HL-60/S4 treated with phorbol 12-myristate 13-acetate at 8.2 ng/mL for 4 days and 3 days (cell line): ENCODE results near the gene KLLN.
"Not testable (repeated sequence)": the region's sequence is repeated elsewhere in the genome, so short reads cannot be mapped to it uniquely, and the experiment has no call there.

Source experiments
- in situ Hi-C: fragments of 300-500 bp; cut with MboI; formaldehyde crosslinking; loops from 2 replicates; pipeline ENCODE4 v1.15.0; 2022; ENCODE audit warnings: low sequenced_read_pairs

The KLLN gene

GRCh38 chr10:87863053-87863943, at the start of gene KLLN, which contains the start of gene PTEN:
Gene KLLN, minus strand, starts transcription at chr10:87863533. Its CDS starts 1,046 bp downstream, at chr10:87862487.
Gene PTEN, plus strand, starts transcription at chr10:87863625. Its CDS starts 845 bp downstream, at chr10:87864470.
- in situ Hi-C loops = loop anchor here (25.0 kb wide), 2 partner anchors 524 to 699 kb away; no protein-coding TSS in a partner anchor

DNA sequence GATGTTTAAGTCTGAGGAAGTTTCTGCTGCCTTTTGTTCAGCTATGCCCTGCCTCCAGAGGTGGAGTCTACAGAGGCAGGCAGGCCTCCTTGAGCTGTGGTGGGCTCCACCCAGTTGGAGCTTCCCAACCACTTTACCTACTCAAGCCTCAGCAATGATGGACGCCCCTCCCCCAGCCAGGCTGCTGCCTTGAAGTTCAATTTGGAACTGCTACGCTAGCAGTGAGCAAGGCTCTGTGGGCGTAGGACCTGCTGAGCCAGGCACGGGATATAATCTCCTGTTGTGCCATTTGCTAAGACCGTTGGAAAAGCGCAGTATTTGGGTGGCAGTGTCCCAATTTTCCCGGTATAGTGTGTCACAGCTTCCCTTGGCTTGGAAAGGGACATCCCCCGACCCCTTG, 40.1 kb upstream of the KLLN start:
- in situ Hi-C loops = not testable (repeated sequence)

DNA sequence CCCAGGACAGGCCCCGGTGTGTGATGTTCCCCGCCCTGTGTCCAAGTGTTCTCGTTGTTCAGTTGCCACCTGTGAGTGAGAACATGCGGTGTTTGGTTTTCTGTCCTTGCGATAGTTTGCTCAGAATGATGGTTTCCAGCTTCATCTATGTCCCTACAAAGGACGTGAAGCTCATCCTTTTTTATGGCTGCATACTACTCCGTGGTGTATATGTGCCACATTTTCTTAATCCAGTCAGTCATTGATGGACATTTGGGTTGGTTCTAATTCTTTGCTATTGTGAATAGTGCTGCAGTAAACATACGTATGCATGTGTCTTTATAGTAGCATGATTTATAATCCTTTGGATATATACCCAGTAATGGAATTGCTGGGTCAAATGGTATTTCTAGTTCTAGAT, 34.6 kb upstream of the KLLN start:
- in situ Hi-C loops = not testable (repeated sequence)

GRCh38 chr10:87896216-87896615, 32.9 kb upstream of the KLLN start:
- in situ Hi-C loops = no loop called here

GRCh38 chr10:87895430-87895829, 32.1 kb upstream of the KLLN start:
- in situ Hi-C loops = no loop called here

- in situ Hi-C loops = no loop called here
These were observed 24.4 kb upstream of the KLLN start for GRCh38 chr10:87887548-87888289.

DNA sequence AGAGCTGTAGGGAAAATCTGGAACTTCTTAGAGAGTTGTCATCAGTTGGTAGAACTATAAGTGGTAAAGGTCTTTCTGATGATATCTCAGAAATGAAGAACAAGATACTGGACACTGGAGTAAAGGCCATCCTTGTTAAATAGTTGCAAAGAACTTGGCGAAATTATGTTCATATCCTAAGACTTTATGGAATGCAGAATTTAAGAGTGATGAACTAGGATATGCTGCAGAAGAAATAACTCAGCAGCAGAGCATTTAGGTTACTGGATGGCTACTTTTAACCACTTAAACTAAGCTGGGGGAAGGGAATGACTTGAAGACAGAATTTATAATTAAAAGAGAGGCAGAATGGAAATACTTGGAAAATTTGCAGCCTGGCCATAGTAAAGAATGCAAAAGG, 23.8 kb upstream of the KLLN start:
- in situ Hi-C loops = no loop called here

DNA sequence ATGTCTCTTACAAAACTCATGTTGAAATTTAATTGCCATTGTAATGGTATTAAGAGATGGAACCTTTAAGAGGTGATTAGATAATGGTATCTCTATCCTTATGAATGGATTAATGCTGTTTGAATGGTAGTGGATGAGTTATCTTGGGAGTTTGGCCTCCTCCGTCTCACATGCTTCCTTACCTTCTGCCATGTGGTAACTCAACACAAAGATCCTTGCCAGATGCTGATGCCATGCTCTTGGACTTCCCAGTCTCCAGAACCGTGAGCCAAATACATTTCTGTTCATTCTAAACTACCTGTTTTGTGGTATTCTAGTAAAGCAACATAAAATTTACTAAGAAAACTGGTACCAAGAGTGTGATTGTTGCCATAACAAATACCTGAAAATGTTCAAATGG, 23.3 kb upstream of the KLLN start:
- in situ Hi-C loops = no loop called here

GRCh38 chr10:87882555-87883294, 19.4 kb upstream of the KLLN start:
- in situ Hi-C loops = no loop called here

- in situ Hi-C loops = not testable (repeated sequence)
These were observed 18.2 kb upstream of the KLLN start for GRCh38 chr10:87881373-87882059.

DNA sequence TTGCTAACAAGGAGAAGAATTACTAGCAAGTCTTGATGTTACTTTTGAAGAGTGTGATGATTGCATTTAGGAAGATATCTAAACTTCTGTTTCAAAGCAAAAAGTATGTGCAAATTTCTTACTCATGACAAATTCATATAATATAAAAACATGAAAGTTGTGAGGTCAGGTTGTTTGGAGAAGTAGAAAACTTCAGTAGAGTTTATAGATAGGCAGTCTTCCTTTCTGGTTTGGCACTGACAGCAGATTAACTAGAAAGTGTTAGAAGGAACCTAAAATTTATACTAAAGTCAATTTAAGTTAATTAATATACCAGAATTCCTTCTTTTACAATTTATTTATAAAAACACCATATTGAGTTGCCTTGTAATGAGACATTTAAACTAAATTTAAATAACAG, 17.0 kb upstream of the KLLN start:
- in situ Hi-C loops = no loop called here

DNA sequence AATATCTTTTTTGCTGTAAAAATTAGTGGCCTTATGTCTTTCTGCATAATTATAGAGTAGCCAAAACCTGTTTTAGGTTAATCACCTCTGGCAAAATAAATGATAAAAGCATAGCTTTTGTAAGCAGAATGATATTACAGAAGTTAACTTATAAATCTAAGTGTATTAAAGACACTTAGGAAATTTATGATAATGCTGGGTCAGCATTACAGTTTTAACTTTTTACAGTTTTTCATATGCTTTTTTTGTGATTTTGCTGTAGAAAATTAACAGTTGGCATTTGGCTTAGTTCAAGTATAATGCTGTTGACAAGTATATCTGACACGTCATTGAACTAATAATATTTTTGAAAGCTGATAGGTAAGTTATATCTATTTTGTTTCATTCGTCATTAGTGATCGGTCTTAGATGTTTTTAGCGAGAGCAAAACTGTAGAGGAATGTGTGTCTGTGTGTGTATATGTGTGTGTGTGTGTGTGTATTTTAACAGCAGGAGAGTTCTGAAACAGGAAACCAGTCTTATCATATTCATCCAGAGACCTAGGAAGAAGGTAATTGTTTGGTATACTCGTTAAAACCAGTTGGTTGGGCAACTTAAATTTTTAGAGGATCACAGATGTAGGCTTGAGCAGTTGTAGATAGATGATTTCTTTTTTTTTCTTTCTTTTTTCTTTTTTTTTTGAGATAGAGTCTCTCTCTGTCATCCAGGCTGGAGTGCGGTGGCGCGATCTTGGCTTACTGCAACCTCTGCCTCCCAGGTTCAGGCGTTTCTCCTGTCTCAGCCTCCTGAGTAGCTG, 15.5 kb upstream of the KLLN start:
- in situ Hi-C loops = no loop called here

- in situ Hi-C loops = no loop called here
These were observed 12.7 kb upstream of the KLLN start for GRCh38 chr10:87875929-87876571.

GRCh38 chr10:87873656-87874055, 10.3 kb upstream of the KLLN start:
- in situ Hi-C loops = loop anchor here (25.0 kb wide), 2 partner anchors 514 to 689 kb away; no protein-coding TSS in a partner anchor

DNA sequence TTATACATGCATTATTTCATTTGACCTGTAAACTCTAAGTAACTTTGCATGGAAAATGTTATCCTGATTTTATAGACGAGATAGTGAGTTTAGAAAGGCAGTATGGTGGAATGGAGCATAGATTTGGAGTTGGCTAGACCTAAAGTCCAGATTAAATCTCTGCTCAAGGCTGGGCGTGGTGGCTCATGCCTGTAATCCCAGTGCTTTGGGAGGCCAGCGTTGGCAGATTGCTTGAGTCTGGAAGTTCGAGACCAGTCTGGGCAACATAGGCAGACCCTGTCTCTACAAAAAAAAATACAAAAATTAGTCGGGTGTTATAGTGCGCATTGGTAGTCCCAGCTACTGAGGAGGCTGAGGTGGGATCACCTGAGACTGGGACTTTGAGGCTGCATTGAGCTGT, 9.5 kb upstream of the KLLN start:
- in situ Hi-C loops = loop anchor here (25.0 kb wide), 2 partner anchors 514 to 689 kb away; no protein-coding TSS in a partner anchor

- in situ Hi-C loops = loop anchor here (25.0 kb wide), 2 partner anchors 517 to 692 kb away; no protein-coding TSS in a partner anchor
These were observed 6.6 kb upstream of the KLLN start for GRCh38 chr10:87869773-87870551.

DNA sequence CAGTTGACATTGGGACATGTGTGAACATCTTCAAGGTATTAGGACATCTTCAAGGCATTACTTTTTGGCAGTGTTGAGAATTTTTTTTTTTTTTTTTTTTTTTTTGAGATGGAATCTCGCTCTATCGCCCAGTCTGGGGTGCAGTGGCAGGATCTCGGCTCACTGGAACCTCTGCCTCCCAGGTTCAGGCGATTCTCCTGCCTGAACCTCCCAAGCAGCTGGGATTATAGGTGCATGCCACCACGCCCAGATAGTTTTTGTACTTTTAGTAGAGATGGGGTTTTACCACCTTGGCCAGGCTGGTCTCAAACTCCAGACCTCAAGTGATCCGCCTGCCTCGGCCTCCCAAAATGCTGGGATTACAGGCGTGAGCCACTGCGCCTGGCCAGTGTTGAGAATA, 5.8 kb upstream of the KLLN start:
- in situ Hi-C loops = loop anchor here (25.0 kb wide), 2 partner anchors 518 to 693 kb away; no protein-coding TSS in a partner anchor

DNA sequence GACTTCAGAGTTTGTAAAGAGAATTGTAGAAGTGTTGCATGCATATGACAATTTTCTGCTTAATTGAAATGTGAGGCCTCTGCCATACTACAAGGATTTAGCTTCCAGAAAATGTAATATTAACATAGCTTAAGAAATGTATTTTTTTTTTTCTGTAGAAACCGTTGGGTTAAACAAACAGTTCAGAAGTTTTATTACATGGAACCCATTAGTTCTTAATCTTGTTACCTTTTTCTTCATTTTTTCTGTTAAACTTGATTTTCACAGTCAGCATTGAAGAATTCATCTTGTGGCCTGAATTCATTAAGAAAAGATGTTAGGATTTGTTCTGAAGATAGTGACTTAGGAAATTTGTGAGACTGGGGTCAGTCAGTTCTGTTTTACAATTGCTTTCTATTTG, 4.9 kb upstream of the KLLN start:
- in situ Hi-C loops = loop anchor here (25.0 kb wide), 2 partner anchors 519 to 694 kb away; no protein-coding TSS in a partner anchor
